ENCODE results near the gene CCDC87.

GRCh38 chr11:66559866-66560676, 32.8 kb downstream of the CCDC87 start:
- TF ChIP-seq CTCF (IDR thresholded peaks at IDR 0.05): no peak
- TF ChIP-seq EP300 (IDR thresholded peaks at IDR 0.05): no peak
- TF ChIP-seq POLR2A (IDR thresholded peaks at IDR 0.05): no peak
